Muscle layer of colon (tissue), 2 donors: ENCODE results near the gene HMG20A.

Experiments used
- H3K27ac ChIP-seq: one replicate; pipeline ENCODE4 v1.7.0; 2013; ENCODE audit warnings: low read depth, mild to moderate bottlenecking, low read length, moderate library complexity
- H3K27me3 ChIP-seq, 2 donors: one replicate each; pipeline ENCODE4 v1.7.0; 2013; ENCODE audit warnings: low read length in 2 of 2, mild to moderate bottlenecking in 2 of 2; ENCODE audit not compliant: insufficient read depth in 2 of 2, control insufficient read depth in 1 of 2
- H3K36me3 ChIP-seq: one replicate; pipeline ENCODE4 v1.7.0; 2013; ENCODE audit warnings: mild to moderate bottlenecking, low read length; ENCODE audit not compliant: insufficient read depth
- H3K4me1 ChIP-seq: one replicate; pipeline ENCODE4 v1.7.0; 2013; ENCODE audit warnings: mild to moderate bottlenecking, low read length; ENCODE audit not compliant: insufficient read depth
- H3K4me3 ChIP-seq, 2 donors: one replicate each; pipeline ENCODE4 v1.7.0; 2013; ENCODE audit warnings: low read length in 2 of 2, low read depth in 1 of 2, mild to moderate bottlenecking in 1 of 2, moderate library complexity in 1 of 2
- H3K9ac ChIP-seq: one replicate; pipeline ENCODE4 v1.7.0; 2013; ENCODE audit warnings: low read length
- H3K9me3 ChIP-seq: one replicate; pipeline ENCODE4 v1.7.0; 2013; ENCODE audit warnings: mild to moderate bottlenecking, low read length
- donor health status: abdominal sarcoma.
- donor health status: Adenocarcinoma of cecum.

Gene HMG20A

GRCh38 chr15:77513226-77513625, 92.5 kb downstream of the HMG20A start:
- Histone ChIP-seq H3K9ac (no peak overlapping the region), H3K27ac (no peak overlapping the region), H3K36me3 (no peaks in the 10 kb centered on the region), H3K27me3 (no peaks in the 10 kb centered on the region), H3K9me3 (no peaks in the 10 kb centered on the region), H3K4me1 (peaks cover 7% of the 10 kb centered on the region), H3K4me3 (no peak overlapping the region)

DNA sequence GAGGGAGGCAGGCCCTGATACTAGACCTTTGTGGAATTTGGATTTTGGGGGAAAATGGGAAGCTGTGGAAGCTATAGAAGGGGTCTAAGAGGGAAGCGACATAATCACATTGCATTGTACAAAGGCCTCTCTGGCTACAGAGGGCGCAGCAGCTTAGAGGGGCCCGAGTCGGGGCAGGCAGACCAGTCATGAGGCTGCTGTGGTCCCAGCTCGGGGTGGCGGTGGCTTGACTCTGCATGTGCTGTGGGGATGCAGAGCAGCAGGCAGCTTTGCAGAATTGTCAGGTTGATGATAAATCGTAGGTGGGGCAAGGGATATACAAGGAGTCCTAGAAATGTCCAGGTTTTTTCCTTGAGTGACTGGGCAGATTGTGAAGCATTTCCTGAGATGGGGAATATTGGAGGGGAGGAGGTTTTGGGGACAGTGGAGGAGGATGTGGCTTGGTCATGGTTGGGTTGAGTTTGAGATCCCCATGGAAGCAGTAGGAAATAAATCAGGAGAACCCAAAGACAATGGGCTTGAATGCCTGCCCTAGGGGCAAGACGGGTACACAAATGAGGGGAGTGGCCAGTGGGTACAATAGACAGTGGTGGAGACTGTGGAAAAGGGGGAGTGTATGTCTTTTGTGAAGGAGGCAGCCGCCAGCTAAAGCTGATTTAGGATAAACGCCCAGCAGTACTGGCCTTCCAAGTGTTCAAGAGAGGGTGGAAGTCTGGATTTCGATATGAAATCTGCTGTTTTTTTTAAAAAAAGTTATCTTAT, 94.1 kb downstream of the HMG20A start:
- no peaks in the 10 kb centered on the region for H3K9me3 ChIP-seq
- no peak overlapping the region for H3K27ac ChIP-seq
- H3K36me3 ChIP-seq = no peaks in the 10 kb centered on the region
- no peaks in the 10 kb centered on the region for H3K27me3 ChIP-seq
- no peak overlapping the region for H3K4me3 ChIP-seq
- no peak overlapping the region for H3K9ac ChIP-seq
- no peaks in the 10 kb centered on the region for H3K4me1 ChIP-seq

DNA sequence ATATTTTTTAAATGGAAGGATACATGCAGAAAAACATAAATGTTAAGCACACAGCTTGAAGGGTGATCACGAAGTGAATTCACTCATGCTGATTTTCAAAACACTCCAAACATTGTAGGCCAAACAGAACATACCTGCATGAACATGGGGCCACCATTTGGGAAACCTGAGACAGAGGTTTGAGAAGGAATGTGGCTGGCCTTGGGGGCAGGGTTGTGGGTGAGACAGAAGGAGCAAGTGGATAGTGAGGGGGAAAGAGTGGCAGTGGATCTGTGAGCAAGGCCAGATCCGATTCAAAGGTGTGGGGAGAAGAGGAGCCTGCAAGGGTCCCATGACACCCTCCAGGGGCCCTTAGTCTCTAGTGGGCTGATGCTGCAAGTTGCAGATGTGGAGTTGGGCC, 94.9 kb downstream of the HMG20A start:
- Histone ChIP-seq H3K9me3 (no peaks in the 10 kb centered on the region), H3K36me3 (no peaks in the 10 kb centered on the region), H3K27ac (no peak overlapping the region), H3K9ac (no peak overlapping the region), H3K27me3 (no peaks in the 10 kb centered on the region), H3K4me3 (no peak overlapping the region), H3K4me1 (no peaks in the 10 kb centered on the region)

DNA sequence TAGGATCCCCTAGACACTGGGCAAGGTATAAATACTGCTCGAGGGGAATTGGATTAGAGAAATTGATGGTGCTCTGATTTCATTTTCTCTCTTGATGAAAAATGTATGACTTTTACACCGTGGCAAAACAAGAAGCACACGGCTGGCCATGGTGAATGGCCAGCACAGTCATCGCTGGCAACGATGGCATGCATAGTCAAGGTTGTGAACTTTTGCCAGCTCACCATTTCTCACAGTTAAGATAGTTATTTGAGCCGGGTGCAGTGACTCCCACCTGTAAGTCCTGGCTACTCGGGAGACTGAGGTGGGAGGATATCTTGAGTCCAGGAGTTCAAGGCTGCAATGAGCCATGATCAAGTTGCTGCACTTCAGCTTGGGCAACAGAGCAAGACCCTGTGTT, 95.4 kb downstream of the HMG20A start:
- H3K27ac ChIP-seq = no peak overlapping the region
- no peaks in the 10 kb centered on the region for H3K27me3 ChIP-seq
- no peak overlapping the region for H3K9ac ChIP-seq
- H3K36me3 ChIP-seq = no peaks in the 10 kb centered on the region
- no peak overlapping the region for H3K4me3 ChIP-seq
- no peaks in the 10 kb centered on the region for H3K4me1 ChIP-seq
- H3K9me3 ChIP-seq = no peaks in the 10 kb centered on the region

GRCh38 chr15:77516786-77517185, 96.1 kb downstream of the HMG20A start:
- Histone ChIP-seq H3K4me1 (no peaks in the 10 kb centered on the region), H3K27ac (no peak overlapping the region), H3K27me3 (no peaks in the 10 kb centered on the region), H3K36me3 (no peaks in the 10 kb centered on the region), H3K9me3 (no peaks in the 10 kb centered on the region), H3K9ac (no peak overlapping the region), H3K4me3 (no peak overlapping the region)

DNA sequence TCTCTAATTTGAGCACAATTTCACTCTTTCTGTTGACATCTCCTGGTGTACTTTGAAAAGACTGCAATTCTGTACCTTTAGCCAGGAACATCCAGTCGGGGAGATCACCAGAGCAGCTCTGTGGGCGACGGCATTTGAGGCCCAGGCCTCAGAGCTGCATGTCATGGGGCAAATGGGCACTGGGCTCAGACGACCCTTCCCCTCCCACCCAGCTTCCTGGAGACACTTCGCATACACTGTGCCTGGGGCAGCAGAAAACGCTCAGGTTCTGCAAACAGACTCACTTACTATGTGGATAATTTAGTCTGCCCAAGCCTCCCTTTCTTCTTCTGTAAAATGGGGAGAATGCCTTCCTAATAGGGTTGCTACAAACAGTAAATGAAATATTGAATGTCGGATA, 96.9 kb downstream of the HMG20A start:
- H3K36me3 ChIP-seq = no peaks in the 10 kb centered on the region
- no peak overlapping the region for H3K9ac ChIP-seq
- no peak overlapping the region for H3K4me3 ChIP-seq
- H3K9me3 ChIP-seq = no peaks in the 10 kb centered on the region
- no peak overlapping the region for H3K27ac ChIP-seq
- no peaks in the 10 kb centered on the region for H3K27me3 ChIP-seq
- H3K4me1 ChIP-seq = no peaks in the 10 kb centered on the region

- H3K27ac ChIP-seq = no peak overlapping the region
- no peaks in the 10 kb centered on the region for H3K27me3 ChIP-seq
- H3K9ac ChIP-seq = no peak overlapping the region
- no peaks in the 10 kb centered on the region for H3K36me3 ChIP-seq
- no peak overlapping the region for H3K4me3 ChIP-seq
- H3K4me1 ChIP-seq = no peaks in the 10 kb centered on the region
- no peaks in the 10 kb centered on the region for H3K9me3 ChIP-seq
These were observed 97.8 kb downstream of the HMG20A start for GRCh38 chr15:77518458-77518857.

- H3K4me1 ChIP-seq = no peaks in the 10 kb centered on the region
- no peaks in the 10 kb centered on the region for H3K36me3 ChIP-seq
- no peak overlapping the region for H3K9ac ChIP-seq
- no peak overlapping the region for H3K27ac ChIP-seq
- H3K4me3 ChIP-seq = no peak overlapping the region
- no peaks in the 10 kb centered on the region for H3K9me3 ChIP-seq
- H3K27me3 ChIP-seq = no peaks in the 10 kb centered on the region
These were observed 98.9 kb downstream of the HMG20A start for GRCh38 chr15:77519540-77519939.

GRCh38 chr15:77521206-77521605, 100.5 kb downstream of the HMG20A start:
- Histone ChIP-seq H3K9me3 (no peaks in the 10 kb centered on the region), H3K36me3 (no peaks in the 10 kb centered on the region), H3K27me3 (no peaks in the 10 kb centered on the region), H3K4me1 (no peaks in the 10 kb centered on the region), H3K27ac (no peak overlapping the region), H3K9ac (no peak overlapping the region), H3K4me3 (no peak overlapping the region)

DNA sequence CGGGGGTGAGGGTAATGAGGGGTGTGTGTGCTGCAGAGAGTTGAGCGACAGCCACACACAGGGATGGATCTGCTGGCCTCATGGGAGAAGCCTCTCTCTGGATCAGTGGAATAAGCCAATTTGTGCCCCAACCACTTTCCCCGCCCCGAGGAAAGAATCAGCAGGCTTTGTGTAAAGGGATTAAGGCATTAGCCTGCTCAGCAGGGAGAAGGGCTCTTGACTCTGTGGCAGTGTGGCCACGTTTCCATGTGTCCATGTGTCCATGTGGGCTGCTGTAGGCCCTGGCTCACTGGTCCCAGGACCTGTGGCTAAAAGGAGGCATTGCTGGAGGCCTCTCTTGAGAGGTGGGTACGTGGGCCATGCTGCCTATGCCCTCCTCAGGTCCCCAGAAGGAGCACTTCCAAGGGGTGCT, 104.7 kb downstream of the HMG20A start:
- no peaks in the 10 kb centered on the region for H3K36me3 ChIP-seq
- no peaks in the 10 kb centered on the region for H3K9me3 ChIP-seq
- no peak overlapping the region for H3K4me3 ChIP-seq
- no peak overlapping the region for H3K27ac ChIP-seq
- no peaks in the 10 kb centered on the region for H3K27me3 ChIP-seq
- no peak overlapping the region for H3K9ac ChIP-seq
- no peaks in the 10 kb centered on the region for H3K4me1 ChIP-seq

GRCh38 chr15:77525907-77526594, 105.4 kb downstream of the HMG20A start:
- no peaks in the 10 kb centered on the region for H3K9me3 ChIP-seq
- no peaks in the 10 kb centered on the region for H3K4me1 ChIP-seq
- no peak overlapping the region for H3K9ac ChIP-seq
- H3K4me3 ChIP-seq = no peak overlapping the region
- H3K27me3 ChIP-seq = no peaks in the 10 kb centered on the region
- no peaks in the 10 kb centered on the region for H3K36me3 ChIP-seq
- H3K27ac ChIP-seq = no peak overlapping the region
